Neural progenitor cell (in vitro differentiated cells): ENCODE measurements around the gene ULK4. TPM values are rescaled to one million over a fixed set of nuclear protein-coding genes. Genes with fewer than 3 reads are reported as not detected.

Experiments
- DNase-seq: peaks from one replicate; pipeline ENCODE4 v3.0.0-alpha.2; 2016; ENCODE audit warnings: low spot score
- H2AFZ ChIP-seq: fragments of 200-600 bp; sonication (generic); replicated peaks from 2 replicates; pipeline ENCODE4 v1.6.1; 2016; ENCODE audit warnings: antibody characterized with exemption
- H3F3A ChIP-seq: fragments of 200-600 bp; sonication (generic); 2 replicates; pipeline ENCODE4 v1.6.1; 2016; ENCODE audit warnings: antibody characterized with exemption, low read depth
- H3K27ac ChIP-seq: fragments of 200-600 bp; sonication (generic); 2 replicates; pipeline ENCODE4 v1.5.1; 2016; ENCODE audit warnings: mild to moderate bottlenecking
- H3K27me3 ChIP-seq: fragments of 200-600 bp; sonication (generic); 2 replicates; pipeline ENCODE4 v1.6.1; 2016; ENCODE audit warnings: mild to moderate bottlenecking, moderate library complexity
- H3K36me3 ChIP-seq: fragments of 200-600 bp; sonication (generic); 2 replicates; pipeline ENCODE4 v1.5.1; 2016
- H3K4me1 ChIP-seq: fragments of 200-600 bp; sonication (generic); 2 replicates; pipeline ENCODE4 v1.6.1; 2016; ENCODE audit warnings: mixed run types
- H3K4me2 ChIP-seq: fragments of 200-600 bp; sonication (generic); 2 replicates; pipeline ENCODE4 v1.6.1; 2016
- H3K4me3 ChIP-seq: fragments of 200-600 bp; sonication (generic); 2 replicates; pipeline ENCODE4 v1.5.1; 2016
- H3K79me2 ChIP-seq: fragments of 200-600 bp; sonication (generic); 2 replicates; pipeline ENCODE4 v1.6.1; 2016; ENCODE audit warnings: low read depth
- H3K9ac ChIP-seq: fragments of 200-600 bp; sonication (generic); 2 replicates; pipeline ENCODE4 v1.6.1; 2016
- H3K9me3 ChIP-seq: fragments of 200-600 bp; sonication (generic); 2 replicates; pipeline ENCODE4 v1.5.1; 2016; ENCODE audit warnings: low read depth
- H4K20me1 ChIP-seq: fragments of 200-600 bp; sonication (generic); 2 replicates; pipeline ENCODE4 v1.6.1; 2016; ENCODE audit warnings: low read depth
- H3K27ac Mint-ChIP-seq: 3 replicates; pipeline ENCODE4 v1.8.0; 2021; ENCODE audit warnings: mixed read lengths
- H3K27me3 Mint-ChIP-seq: 2 replicates; pipeline ENCODE4 v1.8.0; 2022; ENCODE audit warnings: low read depth, mild to moderate bottlenecking, inconsistent platforms, moderate library complexity, mixed read lengths; ENCODE audit not compliant: insufficient read depth
- H3K36me3 Mint-ChIP-seq: 3 replicates; pipeline ENCODE4 v1.8.0; 2021; ENCODE audit warnings: mixed read lengths
- H3K4me1 Mint-ChIP-seq: 3 replicates; pipeline ENCODE4 v1.8.0; 2021; ENCODE audit warnings: mixed read lengths
- H3K4me3 Mint-ChIP-seq: 3 replicates; pipeline ENCODE4 v1.8.0; 2021; ENCODE audit warnings: mild to moderate bottlenecking, moderate library complexity, mixed read lengths
- H3K9me3 Mint-ChIP-seq: 3 replicates; pipeline ENCODE4 v1.8.0; 2020; ENCODE audit warnings: mixed read lengths
- EZH2 ChIP-seq: fragments of 200-600 bp; sonication (generic); IDR thresholded peaks from 2 replicates; pipeline ENCODE4 v1.6.1; 2017; ENCODE audit warnings: antibody characterized with exemption, mild to moderate bottlenecking, moderate library complexity
- EZH2phosphoT487 ChIP-seq: fragments of 200-600 bp; sonication (generic); IDR thresholded peaks from 2 replicates; pipeline ENCODE4 v1.6.1; 2017; ENCODE audit warnings: antibody characterized with exemption
- total RNA-seq: library from RNA; depleted of rRNA; stranded (reverse); fragments of >200 nt; gene quantifications from 2 replicates; pipeline ENCODE4 v1.2.3, GENCODE V29; 2015; ENCODE audit warnings: low replicate concordance
- TF ChIP-seq, protein P1 (sequence below): fragments of 200-600 bp; sonication (generic); IDR thresholded peaks from 2 replicates; pipeline ENCODE4 v1.5.1; 2017; ENCODE audit warnings: antibody characterized with exemption, mild to moderate bottlenecking

The ULK4 gene
- total RNA-seq, 1 donor from 2014 or later, result 33.0 TPM

DNA sequence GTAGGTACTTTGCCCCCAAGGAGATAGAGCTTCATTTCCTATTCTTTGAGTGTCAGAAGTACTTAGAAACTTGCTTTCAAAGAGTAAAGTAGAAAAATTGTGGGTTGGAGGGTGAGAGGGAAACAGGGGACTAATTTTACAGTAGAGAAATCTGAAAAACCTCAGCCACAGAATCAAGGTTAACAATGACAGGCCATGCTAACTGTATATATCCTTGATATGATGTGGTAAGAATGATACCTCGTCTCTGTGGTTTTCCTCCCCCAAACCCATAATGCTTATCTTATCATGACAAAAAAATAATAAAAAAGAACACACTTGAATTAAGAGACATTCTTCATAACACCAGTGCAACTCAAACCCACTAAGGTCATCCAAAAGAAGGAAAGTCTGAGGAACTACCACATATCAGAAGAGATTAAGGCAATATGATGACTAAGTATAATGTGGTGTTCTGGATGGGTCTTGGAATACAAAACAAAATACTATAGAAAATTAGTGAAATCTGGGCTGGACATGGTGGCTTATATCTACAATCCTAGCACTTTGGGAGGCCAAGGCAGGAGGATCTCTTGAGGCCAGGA, 360.4 kb downstream of the ULK4 start:
- Mint-ChIP-seq H3K36me3 (no peaks in the 10 kb centered on the region), H3K4me1 (no peaks in the 10 kb centered on the region), H3K4me3 (no peak overlapping the region), H3K27me3 (no peaks in the 10 kb centered on the region), H3K27ac (no peak overlapping the region), H3K9me3 (no peaks in the 10 kb centered on the region)
- Histone ChIP-seq H4K20me1 (no peaks in the 10 kb centered on the region), H3K79me2 (no peaks in the 10 kb centered on the region), H3K4me1 (no peaks in the 10 kb centered on the region), H3K9me3 (no peaks in the 10 kb centered on the region), H3K9ac (no peak overlapping the region), H3K27me3 (no peaks in the 10 kb centered on the region), H3F3A (no peaks in the 10 kb centered on the region), H2AFZ (no peak overlapping the region), H3K27ac (no peak overlapping the region), H3K4me3 (no peak overlapping the region), H3K4me2 (no peak overlapping the region), H3K36me3 (no peaks in the 10 kb centered on the region)
- no peak for TF ChIP-seq EZH2phosphoT487
- TF ChIP-seq, protein P1, sequence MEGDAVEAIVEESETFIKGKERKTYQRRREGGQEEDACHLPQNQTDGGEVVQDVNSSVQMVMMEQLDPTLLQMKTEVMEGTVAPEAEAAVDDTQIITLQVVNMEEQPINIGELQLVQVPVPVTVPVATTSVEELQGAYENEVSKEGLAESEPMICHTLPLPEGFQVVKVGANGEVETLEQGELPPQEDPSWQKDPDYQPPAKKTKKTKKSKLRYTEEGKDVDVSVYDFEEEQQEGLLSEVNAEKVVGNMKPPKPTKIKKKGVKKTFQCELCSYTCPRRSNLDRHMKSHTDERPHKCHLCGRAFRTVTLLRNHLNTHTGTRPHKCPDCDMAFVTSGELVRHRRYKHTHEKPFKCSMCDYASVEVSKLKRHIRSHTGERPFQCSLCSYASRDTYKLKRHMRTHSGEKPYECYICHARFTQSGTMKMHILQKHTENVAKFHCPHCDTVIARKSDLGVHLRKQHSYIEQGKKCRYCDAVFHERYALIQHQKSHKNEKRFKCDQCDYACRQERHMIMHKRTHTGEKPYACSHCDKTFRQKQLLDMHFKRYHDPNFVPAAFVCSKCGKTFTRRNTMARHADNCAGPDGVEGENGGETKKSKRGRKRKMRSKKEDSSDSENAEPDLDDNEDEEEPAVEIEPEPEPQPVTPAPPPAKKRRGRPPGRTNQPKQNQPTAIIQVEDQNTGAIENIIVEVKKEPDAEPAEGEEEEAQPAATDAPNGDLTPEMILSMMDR, result no peak
- TF ChIP-seq EZH2, result no peak
- no peak for DNase-seq

DNA sequence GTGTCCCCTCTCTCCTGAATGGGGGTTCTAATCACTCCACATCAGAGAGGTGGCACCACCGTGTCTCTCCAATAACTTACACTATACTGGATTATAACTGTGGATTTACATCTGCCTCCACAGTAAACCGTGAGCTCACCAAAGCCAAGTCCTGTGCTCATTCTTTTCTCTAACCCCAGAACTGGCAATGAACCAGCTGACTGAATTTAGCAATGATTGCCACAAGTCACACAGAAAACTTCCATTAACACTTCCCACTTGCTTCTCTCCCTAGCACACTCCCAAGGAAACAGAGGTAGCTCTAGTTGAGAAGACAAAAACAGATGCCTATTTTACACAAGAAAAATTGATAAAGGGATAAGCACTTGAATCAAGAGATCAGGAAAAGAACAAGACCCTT, 361.3 kb downstream of the ULK4 start:
- H3K27ac ChIP-seq, result no peak overlapping the region
- H3K4me1 Mint-ChIP-seq, result no peaks in the 10 kb centered on the region
- no peaks in the 10 kb centered on the region for H3K36me3 Mint-ChIP-seq

DNA sequence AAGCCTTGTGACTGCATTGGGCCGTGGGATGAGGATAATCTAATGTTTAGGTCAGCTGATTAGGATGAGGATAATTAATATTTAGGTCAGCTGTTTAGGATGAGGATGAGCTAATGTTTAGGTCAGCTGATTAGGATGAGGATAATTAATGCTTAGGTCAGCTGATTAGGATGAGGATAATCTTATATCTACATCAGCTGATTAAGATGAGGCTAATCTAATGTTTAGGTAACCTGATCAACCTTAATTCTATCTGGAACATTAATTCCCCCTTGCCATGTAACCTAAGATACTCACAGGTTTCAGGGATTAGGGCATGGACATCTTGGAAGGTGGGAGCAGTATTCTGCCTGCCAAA, 362.8 kb downstream of the ULK4 start:
- DNase-seq, result no peak
- Histone ChIP-seq H3K4me3 (no peak overlapping the region), H3K9me3 (no peaks in the 10 kb centered on the region), H2AFZ (no peak overlapping the region), H4K20me1 (no peaks in the 10 kb centered on the region), H3F3A (no peaks in the 10 kb centered on the region), H3K27ac (no peak overlapping the region), H3K36me3 (no peaks in the 10 kb centered on the region), H3K4me1 (no peaks in the 10 kb centered on the region), H3K79me2 (no peaks in the 10 kb centered on the region), H3K9ac (no peak overlapping the region), H3K27me3 (no peaks in the 10 kb centered on the region), H3K4me2 (no peak overlapping the region)
- no peak overlapping the region for H3K4me3 Mint-ChIP-seq
- H3K27me3 Mint-ChIP-seq, result no peaks in the 10 kb centered on the region
- H3K36me3 Mint-ChIP-seq, result no peaks in the 10 kb centered on the region
- TF ChIP-seq, protein P1, result no peak
- no peak for TF ChIP-seq EZH2
- no peak for TF ChIP-seq EZH2phosphoT487
- no peak overlapping the region for H3K27ac Mint-ChIP-seq
- H3K4me1 Mint-ChIP-seq, result no peaks in the 10 kb centered on the region
- H3K9me3 Mint-ChIP-seq, result no peaks in the 10 kb centered on the region

More for the DNA sequence above, 361.3 kb downstream of the ULK4 start:
- H3K4me1 ChIP-seq, result no peaks in the 10 kb centered on the region
- H3K4me2 ChIP-seq, result no peak overlapping the region
- H3K9ac ChIP-seq, result no peak overlapping the region
- Mint-ChIP-seq H3K27ac (no peak overlapping the region), H3K9me3 (no peaks in the 10 kb centered on the region), H3K4me3 (no peak overlapping the region), H3K27me3 (no peaks in the 10 kb centered on the region)
- no peaks in the 10 kb centered on the region for H3K79me2 ChIP-seq
- no peaks in the 10 kb centered on the region for H3F3A ChIP-seq
- no peaks in the 10 kb centered on the region for H3K27me3 ChIP-seq
- TF ChIP-seq EZH2 (no peak), EZH2phosphoT487 (no peak)
- H3K36me3 ChIP-seq, result no peaks in the 10 kb centered on the region
- H3K4me3 ChIP-seq, result no peak overlapping the region
- no peak for DNase-seq
- no peak overlapping the region for H2AFZ ChIP-seq
- no peaks in the 10 kb centered on the region for H4K20me1 ChIP-seq
- no peaks in the 10 kb centered on the region for H3K9me3 ChIP-seq

DNA sequence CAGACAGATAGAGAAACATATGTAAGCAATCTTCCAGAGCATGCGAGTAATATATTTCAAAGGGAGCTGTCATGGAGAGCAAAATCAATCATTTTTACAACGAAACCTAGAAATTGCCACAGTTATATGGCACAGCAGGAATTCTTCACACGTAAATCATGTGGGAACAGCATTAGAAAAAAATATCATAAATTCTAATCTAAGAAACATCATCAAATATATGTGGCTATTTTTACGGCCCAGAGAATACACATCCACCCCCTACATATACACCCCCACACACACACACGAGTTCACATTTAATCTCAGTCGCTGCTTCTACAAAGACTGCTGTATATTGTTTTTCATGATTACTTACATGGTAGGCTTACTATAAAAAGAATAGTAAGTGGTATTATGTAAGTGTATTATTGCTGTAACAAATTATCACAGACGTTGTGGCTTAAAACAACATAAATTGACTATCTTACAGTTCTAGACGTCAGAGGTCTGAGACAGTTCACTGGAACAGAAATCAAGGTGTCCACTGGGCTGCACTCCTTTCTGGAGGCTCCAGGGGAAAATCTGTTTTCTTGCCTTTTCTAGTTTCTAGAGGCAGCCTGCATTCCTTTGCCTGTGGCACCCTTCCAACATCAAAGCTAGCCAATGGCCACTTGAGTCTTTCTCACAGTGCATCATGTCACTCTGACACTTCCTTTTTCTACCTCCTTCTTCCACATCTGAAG, 363.3 kb downstream of the ULK4 start:
- no peak overlapping the region for H3K4me3 ChIP-seq
- H3K4me2 ChIP-seq, result no peak overlapping the region
- no peak overlapping the region for H3K4me3 Mint-ChIP-seq
- no peak overlapping the region for H2AFZ ChIP-seq
- H3K4me1 ChIP-seq, result no peaks in the 10 kb centered on the region
- H3K36me3 Mint-ChIP-seq, result no peaks in the 10 kb centered on the region
- H3K27ac ChIP-seq, result no peak overlapping the region
- no peak overlapping the region for H3K9ac ChIP-seq
- no peaks in the 10 kb centered on the region for H3K27me3 Mint-ChIP-seq
- H3K36me3 ChIP-seq, result no peaks in the 10 kb centered on the region
- no peaks in the 10 kb centered on the region for H3K27me3 ChIP-seq
- no peak for DNase-seq
- H3K4me1 Mint-ChIP-seq, result no peaks in the 10 kb centered on the region
- H4K20me1 ChIP-seq, result no peaks in the 10 kb centered on the region
- H3K27ac Mint-ChIP-seq, result no peak overlapping the region
- no peaks in the 10 kb centered on the region for H3K9me3 Mint-ChIP-seq
- TF ChIP-seq EZH2phosphoT487, result no peak
- TF ChIP-seq, protein P1, result no peak
- TF ChIP-seq EZH2, result no peak
- H3K79me2 ChIP-seq, result no peaks in the 10 kb centered on the region
- H3F3A ChIP-seq, result no peaks in the 10 kb centered on the region
- no peaks in the 10 kb centered on the region for H3K9me3 ChIP-seq
